ENCODE measurements around the gene INPPL1.
"Not testable (repeated sequence)": the region's sequence is repeated elsewhere in the genome, so short reads cannot be mapped to it uniquely, and the experiment has no call there.

The INPPL1 gene, protein sequence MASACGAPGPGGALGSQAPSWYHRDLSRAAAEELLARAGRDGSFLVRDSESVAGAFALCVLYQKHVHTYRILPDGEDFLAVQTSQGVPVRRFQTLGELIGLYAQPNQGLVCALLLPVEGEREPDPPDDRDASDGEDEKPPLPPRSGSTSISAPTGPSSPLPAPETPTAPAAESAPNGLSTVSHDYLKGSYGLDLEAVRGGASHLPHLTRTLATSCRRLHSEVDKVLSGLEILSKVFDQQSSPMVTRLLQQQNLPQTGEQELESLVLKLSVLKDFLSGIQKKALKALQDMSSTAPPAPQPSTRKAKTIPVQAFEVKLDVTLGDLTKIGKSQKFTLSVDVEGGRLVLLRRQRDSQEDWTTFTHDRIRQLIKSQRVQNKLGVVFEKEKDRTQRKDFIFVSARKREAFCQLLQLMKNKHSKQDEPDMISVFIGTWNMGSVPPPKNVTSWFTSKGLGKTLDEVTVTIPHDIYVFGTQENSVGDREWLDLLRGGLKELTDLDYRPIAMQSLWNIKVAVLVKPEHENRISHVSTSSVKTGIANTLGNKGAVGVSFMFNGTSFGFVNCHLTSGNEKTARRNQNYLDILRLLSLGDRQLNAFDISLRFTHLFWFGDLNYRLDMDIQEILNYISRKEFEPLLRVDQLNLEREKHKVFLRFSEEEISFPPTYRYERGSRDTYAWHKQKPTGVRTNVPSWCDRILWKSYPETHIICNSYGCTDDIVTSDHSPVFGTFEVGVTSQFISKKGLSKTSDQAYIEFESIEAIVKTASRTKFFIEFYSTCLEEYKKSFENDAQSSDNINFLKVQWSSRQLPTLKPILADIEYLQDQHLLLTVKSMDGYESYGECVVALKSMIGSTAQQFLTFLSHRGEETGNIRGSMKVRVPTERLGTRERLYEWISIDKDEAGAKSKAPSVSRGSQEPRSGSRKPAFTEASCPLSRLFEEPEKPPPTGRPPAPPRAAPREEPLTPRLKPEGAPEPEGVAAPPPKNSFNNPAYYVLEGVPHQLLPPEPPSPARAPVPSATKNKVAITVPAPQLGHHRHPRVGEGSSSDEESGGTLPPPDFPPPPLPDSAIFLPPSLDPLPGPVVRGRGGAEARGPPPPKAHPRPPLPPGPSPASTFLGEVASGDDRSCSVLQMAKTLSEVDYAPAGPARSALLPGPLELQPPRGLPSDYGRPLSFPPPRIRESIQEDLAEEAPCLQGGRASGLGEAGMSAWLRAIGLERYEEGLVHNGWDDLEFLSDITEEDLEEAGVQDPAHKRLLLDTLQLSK

DNA sequence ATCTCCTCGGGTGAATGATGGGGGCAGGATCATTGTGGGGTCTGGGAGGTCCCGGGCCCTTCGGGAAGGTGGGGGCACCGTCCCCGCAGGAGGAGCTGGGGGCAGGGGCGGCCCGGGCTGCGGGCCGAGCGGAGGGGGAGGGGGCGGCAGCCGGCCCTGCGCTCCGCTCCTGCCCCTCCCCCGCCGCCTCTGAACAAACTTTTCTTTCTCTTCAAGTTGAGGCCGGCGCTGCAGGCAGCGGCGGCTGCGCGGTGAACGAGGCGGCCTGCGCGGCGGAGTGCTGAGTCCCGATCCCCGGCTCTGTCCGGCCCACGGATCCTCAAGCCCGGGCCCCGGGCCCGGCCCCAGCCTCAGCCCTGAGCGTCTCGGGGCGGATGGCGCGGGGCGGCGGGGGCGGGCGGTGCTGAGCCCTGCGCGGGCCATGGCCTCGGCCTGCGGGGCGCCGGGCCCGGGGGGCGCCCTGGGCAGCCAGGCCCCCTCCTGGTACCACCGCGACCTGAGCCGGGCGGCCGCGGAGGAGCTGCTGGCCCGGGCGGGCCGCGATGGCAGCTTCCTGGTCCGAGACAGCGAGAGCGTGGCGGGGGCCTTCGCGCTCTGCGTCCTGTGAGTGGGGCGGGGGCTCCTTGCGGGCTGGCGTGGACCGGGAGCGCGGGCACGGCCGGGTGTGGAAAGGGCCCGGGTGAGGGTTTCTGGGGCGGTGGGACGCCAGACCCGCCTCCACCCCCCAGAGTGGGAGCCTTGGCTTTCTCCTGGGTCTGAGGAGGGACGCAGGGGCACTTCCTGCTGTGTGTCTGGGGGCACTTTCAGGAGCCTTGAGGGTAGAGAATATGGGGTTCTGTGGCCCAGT lies at the start of gene INPPL1:
INPPL1 (plus strand) TSS at position 204 of the 847 bp plus-strand sequence; CDS start at position 422, 218 bp downstream.
- DNase-seq, result peak; percentile 57

DNA sequence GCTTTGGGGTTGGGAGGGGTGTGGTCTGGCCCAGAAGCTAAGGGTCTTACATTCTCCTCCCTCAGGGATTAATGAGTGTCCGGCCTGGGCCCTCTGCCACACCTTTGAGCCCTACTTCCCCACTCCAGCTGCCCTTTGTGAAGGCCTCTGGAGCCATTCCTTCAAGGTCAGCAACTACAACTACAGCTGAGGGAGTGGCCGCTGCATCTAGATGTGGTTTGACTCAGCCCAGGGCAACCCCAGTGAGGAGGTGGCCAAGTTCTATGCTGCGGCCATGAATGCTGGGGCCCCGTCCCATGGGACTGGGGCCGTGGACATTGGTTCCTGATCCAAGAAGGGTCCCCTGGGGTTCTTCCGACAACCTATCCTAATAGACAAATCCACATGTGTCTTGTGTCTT lies 46.9 kb upstream of the INPPL1 start:
- no peak for DNase-seq

DNA sequence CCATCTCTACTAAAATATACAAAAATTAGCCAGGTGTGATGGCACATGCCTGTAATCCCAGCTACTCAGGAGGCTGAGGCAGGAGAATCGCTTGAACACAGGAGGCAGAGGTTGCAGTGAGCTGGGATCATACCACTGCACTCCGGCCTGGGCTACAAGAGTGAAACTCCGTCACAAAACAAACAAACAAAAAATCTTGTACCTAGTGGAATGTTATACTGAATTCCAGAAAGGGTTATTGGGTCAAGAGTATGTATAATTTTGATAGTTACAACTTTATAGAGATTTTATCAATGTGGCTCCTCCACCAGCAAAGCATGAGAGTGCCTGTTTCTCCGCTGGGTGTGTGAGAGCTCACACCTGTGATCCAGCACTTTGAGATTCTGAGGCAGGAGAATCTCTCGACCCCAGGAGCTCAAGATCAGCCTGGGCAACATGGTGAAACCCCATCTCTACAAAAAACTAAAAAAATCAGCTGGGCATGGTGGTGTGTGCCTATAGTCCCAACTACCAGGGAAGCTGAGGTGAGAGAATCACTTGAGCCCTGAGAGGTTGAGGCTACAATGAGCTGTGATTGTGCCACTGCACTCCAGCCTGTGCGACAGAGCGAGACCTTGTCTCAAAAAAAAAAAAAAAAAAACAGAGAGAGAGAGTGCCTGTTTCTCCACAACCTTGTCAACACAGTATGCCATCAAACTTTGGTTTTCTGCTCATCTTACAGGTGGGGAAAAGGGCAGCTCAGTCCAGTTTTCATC lies 45.3 kb upstream of the INPPL1 start:
- DNase-seq, result no peak

DNA sequence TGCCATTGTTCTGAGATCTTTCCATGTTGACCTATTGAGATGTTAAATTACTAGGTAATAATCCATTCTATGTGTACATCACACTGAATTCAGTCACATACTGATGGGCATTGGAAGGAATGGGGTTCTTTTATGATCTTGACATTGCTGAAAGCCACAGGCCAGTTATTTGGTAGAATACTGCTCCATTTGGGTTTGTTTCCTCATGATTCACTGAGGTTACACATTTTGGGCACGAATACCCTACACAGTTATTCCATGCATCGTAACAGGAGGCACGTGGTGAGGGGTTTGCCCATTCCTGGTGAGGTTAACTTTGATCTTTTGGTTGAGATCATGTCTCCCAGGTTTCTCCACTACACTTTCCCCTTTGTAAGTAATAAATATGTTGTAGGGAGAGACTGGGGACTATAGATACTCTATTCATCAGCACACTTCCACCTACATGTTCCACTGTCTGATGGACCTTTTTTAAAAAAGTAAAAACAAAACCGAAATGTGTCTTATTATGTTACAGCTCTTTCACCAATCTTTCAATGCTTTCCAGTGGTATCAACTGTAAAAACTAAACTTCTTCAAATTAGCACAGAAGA lies 44.7 kb upstream of the INPPL1 start:
- DNase-seq, result no peak

DNA sequence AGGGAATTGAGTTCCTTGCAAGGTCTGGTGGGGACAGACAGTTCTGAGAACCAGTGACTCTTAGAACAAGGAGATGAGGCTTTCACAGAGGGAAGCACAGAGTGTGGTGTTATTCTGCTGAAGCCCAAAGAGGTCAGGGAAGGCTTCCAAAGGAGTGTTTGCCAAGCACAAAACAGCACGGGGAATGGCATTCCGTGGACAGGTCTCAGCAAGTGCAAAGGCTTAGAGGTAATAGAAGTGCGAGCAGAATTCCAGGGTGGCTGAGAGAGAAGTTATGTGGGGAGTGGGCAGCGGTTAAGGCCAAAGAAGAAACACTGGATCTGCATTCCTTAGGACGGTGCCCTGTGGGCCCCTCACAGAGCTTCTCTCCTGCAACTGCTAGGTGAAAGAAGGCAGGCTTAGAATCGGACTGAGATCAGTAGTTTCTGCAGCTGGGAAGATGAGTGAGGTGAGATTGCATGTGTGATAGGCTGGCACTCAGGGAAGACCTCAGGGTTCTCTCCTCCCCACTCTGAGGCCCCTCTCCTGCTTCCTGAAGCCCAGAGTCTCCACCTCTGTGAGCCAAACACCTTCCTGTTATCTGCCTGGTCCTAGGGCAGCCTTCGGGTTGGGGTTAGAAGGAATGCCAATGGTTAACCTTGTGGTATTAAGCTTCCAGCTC lies 43.5 kb upstream of the INPPL1 start:
- DNase-seq, result not testable (repeated sequence)

DNA sequence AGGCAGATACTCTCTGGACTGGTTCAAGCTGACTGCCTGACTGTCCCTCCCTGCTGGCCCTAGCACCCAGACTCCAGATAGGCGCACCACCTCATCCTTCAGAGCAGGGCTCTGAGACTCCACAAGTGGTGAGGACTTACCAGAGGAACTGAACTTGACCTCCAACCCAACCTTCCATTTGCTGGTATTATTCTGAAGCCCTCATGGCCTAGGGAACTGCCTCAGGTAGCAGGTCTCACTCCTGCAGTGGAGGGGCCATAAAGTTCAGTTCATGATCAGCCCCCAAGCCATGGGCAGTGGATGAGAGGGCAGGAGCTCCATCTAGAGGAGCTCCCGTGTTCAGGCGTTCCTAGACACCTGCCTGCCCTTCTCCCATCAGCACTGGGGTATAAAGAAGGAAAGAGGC lies 43.0 kb upstream of the INPPL1 start:
- DNase-seq, result not testable (repeated sequence)

DNA sequence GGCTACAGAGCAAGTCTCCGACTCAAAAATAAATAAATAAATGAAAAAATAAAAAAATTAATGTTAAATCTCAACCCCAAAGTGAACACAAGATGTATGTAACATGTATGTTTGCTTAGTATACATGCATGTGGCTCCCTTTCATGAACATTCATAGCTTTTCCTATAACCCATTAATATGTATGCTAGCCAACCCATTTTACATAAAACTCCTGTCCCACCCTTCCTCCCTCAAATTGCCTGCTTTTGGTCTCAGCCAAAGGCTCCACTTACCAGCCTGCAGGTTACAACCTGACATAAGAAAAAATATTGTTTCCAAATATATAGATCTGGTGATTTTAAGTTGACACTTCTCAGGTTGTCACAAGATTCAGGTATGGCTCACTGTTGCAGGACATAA lies 36.3 kb upstream of the INPPL1 start:
- DNase-seq, result no peak

DNA sequence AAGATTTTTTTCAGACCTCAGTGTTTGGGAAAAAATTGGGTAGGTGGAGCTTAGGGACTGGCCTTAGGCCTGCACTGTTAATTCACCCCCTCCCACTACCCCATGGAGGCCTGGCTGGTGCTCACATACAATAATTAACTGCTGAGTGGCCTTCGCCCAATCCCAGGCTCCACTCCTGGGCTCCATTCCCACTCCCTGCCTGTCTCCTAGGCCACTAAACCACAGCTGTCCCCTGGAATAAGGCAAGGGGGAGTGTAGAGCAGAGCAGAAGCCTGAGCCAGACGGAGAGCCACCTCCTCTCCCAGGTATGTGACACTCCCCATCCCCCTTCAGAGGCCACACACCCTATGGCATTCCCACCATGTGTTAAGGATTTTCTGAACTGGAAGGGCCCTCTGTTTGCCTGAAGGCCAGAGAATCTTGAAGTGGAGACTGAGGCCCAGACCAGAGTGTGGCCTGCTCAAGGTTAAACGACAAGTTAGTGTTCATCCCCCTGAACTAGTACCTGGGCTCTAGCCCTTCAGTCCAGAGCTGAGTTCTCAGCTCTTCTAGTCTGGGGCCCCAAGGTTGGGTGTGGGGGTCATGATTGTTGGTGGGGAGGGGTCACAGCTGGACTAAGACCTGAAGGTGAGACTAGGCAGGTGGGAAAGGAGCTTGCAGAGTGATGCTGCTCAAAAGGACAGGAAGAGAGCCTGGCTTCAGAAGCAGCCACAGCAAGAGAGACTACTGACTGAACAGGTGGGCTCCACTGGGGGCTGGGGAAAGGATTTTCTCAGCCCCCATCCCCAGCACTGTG lies 34.9 kb upstream of the INPPL1 start:
- no peak for DNase-seq

DNA sequence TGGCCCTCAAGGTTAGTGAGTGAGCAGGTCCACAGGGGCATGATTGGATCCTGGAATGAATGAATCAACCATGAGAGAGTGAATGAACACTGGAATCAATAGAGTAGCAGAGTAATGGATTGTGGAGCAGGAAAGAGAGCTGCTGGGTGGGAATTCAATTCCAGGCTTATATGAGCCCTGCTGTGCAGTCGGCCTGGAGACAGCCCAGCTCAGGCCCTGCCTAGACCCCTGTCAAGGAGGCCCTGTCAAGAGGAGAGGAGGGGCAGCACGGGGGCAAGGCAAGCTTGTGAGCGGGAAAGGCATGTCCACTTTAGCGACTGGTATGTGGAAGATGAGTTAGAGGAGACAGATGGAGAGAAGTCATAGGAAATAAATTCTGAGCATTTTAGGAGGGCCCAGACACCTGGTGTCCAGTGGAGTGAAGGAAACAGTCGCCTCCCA lies 33.9 kb upstream of the INPPL1 start:
- no peak for DNase-seq

DNA sequence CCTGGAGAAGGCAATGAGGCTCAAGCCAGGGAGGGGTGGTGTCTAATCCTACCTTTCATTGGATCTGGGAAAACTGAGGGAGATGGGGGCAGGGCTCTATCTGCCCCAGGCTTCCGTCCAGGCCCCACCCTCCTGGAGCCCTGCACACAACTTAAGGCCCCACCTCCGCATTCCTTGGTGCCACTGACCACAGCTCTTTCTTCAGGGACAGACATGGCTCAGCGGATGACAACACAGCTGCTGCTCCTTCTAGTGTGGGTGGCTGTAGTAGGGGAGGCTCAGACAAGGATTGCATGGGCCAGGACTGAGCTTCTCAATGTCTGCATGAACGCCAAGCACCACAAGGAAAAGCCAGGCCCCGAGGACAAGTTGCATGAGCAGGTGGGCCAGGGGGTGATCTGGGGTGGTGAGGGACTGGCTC lies 32.6 kb upstream of the INPPL1 start, which contains the start of gene FOLR1:
FOLR1 (plus strand) TSS at position 180 of the 421 bp plus-strand sequence; CDS start at position 214, 34 bp downstream.
- no peak for DNase-seq

DNA sequence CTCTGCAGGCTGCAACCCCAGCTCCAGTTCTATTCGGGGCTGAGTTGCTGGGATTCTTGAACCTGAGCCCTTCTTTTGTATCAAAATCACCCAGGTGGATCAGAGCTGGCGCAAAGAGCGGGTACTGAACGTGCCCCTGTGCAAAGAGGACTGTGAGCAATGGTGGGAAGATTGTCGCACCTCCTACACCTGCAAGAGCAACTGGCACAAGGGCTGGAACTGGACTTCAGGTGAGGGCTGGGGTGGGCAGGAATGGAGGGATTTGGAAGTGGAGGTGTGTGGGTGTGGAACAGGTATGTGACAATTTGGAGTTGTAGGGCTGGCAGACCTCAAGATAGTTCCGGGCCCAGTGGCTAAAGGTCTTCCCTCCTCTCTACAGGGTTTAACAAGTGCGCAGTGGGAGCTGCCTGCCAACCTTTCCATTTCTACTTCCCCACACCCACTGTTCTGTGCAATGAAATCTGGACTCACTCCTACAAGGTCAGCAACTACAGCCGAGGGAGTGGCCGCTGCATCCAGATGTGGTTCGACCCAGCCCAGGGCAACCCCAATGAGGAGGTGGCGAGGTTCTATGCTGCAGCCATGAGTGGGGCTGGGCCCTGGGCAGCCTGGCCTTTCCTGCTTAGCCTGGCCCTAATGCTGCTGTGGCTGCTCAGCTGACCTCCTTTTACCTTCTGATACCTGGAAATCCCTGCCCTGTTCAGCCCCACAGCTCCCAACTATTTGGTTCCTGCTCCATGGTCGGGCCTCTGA lies 28.9 kb upstream of the INPPL1 start:
- no peak for DNase-seq

DNA sequence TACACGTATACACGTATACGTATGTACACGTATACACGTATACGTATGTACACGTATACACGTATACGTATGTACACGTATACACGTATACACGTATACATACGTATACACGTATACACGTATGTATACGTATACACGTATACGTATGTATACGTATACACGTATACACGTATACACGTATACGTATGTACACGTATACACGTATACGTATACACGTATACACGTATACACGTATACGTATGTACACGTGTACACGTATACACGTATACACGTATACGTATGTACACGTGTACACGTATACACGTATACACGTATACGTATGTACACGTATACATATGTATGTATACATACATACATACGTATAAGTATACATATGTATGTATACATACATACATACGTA lies 23.1 kb upstream of the INPPL1 start:
- DNase-seq, result not testable (repeated sequence)

DNA sequence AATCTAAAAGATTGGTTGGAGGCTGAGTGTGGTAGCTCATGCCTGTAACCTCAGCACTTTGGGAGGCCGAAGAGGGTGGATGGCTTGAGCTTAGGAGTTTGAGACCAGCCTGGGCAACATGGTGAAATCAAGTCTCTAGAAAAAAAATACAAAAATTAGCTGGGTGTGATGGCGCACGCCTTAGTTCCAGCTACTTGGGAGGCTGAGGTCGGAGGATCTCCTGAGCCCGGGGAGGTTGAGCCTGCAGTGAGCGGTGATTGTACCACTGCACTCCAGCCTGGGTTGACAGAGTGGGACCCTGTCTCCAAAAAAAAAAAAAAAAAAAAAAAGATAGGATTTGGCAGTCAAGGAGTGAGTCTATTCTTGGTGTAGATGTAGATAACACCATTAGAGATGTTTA lies 22.0 kb upstream of the INPPL1 start:
- no peak for DNase-seq

DNA sequence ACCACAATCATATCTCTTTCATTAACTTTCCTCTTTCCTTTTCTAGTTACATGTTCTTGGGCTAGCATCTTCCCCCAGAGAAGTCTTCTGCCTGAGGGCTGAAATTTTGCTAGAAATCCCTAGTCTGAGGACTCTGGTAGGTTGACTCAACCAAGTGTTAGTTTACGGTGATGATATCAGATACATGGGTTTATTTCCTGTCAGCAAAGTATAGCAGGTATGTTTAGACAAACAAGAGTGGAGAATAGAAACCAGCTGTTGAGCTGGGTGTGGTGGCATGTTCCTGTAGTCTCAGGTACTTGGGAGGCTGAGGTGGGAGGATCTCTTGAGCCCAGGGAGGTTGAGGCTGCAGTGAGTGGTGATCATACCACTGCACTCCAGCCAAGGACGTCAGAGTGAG lies 21.4 kb upstream of the INPPL1 start:
- no peak for DNase-seq

DNA sequence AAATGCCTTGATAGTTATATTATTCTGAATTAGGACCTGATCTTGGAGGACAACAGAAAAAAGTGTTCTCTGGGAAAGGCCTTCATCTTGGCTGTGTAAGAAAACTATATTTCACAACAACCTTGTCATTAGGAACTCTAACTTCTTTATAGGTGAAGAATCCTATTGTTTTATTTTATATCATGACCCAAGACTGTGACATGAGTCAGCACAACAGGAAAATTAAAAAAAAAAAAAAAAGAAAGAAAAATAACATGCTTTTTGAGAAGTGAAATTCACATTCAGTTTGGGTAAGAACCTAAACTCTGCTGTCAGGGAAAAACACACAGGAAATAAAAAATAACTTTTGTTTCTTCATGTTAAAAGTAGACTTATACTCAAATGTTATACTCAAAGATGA lies 19.7 kb upstream of the INPPL1 start:
- DNase-seq, result no peak

DNA sequence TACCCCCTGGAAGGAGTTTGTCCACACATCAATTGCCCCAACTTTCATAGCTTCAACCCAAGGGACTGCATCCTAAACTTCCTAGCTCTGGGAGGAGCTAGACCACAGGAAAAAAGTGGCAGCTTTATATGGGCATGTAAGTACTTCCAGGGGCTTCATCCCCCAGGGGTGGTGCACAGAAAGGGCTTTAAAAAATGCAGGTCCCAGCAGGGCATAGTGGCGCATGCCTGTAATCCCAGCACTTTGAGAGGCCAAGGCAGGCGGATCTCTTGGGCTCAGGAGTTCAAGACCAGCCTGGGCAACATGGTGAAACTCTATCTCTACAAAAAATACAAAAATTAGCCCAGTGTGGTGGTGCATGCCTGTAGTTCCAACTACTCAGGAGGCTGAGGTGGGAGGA lies 17.8 kb upstream of the INPPL1 start:
- DNase-seq, result not testable (repeated sequence)

DNA sequence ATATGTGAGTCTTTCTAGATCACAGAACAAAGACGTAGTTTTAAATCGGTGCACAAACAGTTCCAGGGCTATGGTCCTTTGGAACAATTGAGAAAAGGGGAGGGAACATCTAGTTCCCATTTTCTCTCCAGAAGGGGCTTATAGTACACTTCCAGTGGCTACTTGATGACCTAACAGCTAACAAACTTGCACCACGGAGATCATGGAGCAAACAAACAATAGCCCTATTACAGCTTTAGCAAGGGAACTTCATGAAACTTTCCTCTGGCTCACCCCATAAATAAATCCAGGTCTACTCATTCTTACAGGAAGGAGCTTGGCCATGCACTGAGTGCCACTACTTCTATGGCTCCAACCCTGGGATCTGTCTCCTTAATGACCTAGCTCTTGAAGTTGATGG lies 16.3 kb upstream of the INPPL1 start:
- DNase-seq, result no peak

DNA sequence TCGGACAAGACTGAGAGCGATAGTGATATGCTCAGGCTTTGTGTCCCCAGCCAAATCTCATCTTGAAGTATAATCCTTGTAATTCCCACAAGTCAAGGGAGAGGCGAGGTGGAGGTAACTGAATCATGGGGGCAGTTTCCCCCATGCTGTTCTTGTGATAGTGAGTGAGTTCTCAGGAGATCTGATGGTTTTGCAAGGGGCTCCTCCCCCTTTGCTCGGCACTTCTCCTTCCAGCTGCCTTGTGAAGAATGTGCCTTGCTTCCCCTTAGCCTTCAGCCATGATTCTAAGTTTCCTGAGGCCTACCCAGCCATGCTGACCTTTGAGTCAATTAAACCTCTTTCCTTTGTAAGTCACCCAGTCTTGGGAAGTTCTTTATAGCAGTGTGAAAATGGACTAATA lies 15.5 kb upstream of the INPPL1 start:
- no peak for DNase-seq

DNA sequence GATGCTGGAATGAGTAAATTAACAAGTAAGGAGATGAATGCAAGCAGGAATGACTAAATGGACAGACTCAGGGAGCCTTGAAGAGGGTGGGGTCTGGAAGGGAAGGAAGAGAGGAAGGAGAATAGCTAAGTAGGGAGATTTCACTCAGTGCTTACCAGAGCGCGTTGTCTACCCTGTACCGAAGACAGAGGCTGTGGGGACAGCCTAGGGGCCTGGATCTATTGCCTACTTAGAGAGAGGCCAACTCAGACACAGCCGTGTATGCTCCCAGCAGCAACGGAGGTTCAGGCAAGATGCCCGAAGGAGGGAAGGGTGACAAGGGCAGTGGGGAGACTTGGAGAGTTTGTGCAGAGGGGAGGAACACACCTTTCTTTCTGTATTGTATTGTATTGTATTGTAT lies 7.9 kb upstream of the INPPL1 start, which contains the start of gene FOLR2:
FOLR2 (plus strand) TSS at position 157 of the 400 bp plus-strand sequence. CDS start 1,791 bp downstream, outside the sequence.
- DNase-seq, result no peak

All from stimulated activated CD8-positive, alpha-beta memory T cell treated with anti-CD3 and anti-CD28 coated beads, Interleukin-4, amount 100 ng/mL, for 48 hours (primary cell).